ENCODE results near the gene AMPH. TPM values are rescaled to one million over a fixed set of nuclear protein-coding genes. Genes with fewer than 3 reads are reported as not detected.

The AMPH gene
- total RNA-seq, 1 experiment from 2014 or later, result not detected

- H3K9me2 ChIP-seq (ENCODE audit: insufficient read depth), result no peaks in the 10 kb centered on the region
- no peaks in the 10 kb centered on the region; the same call in 1 of the 2 replicates for H4K20me1 ChIP-seq (ENCODE audit: insufficient read depth)
- H3K4me2 ChIP-seq, result no peak overlapping the region
- TF ChIP-seq EZH2 (IDR thresholded peaks at IDR 0.05; ENCODE audit: low read depth), result no peak
- TF ChIP-seq CTCF (conservative IDR thresholded peaks at IDR 0.05), result no peak
- H2AFZ ChIP-seq, result no peak overlapping the region
- H3K4me1 ChIP-seq (replicated peaks; ENCODE audit: insufficient read depth), result no peaks in the 10 kb centered on the region
- no peak overlapping the region for H3K27ac ChIP-seq
- POLR2A ChIA-PET (ENCODE audit: unreplicated experiment), result no interaction called here
- no TSS peak for BruUV-seq (replicated peaks)
- no peaks in the 10 kb centered on the region for H3K9me3 ChIP-seq (ENCODE audit: insufficient read depth, low read depth)
- CTCF ChIA-PET, result no interaction called here
- intact Hi-C loops (cut with micrococcal nuclease; ENCODE audit: unreplicated experiment), result loop anchor here (5.0 kb wide), 1 partner anchor 268 kb away; no protein-coding TSS in a partner anchor
- peaks cover 46% of the 10 kb centered on the region for H3K27me3 ChIP-seq (ENCODE audit: insufficient read depth, low read depth)
- no peaks in the 10 kb centered on the region for H3F3A ChIP-seq (ENCODE audit: insufficient read depth, low read depth)
- no peaks in the 10 kb centered on the region for H3K79me2 ChIP-seq (ENCODE audit: low read depth)
- no peaks in the 10 kb centered on the region for H3K36me3 ChIP-seq (ENCODE audit: low read depth)
- DNase-seq, result no peak
- no peak overlapping the region for H3K4me3 ChIP-seq
Observed at GRCh38 chr7:38394660-38395059, 236.5 kb downstream of the AMPH start.

- no TSS peak for BruUV-seq (replicated peaks)
- Histone ChIP-seq H3K79me2 (ENCODE audit: low read depth) (no peaks in the 10 kb centered on the region), H2AFZ (no peak overlapping the region), H3K4me1 (replicated peaks; ENCODE audit: insufficient read depth) (no peaks in the 10 kb centered on the region), H3K4me3 (no peak overlapping the region), H3K27ac (no peak overlapping the region), H3F3A (ENCODE audit: insufficient read depth, low read depth) (no peaks in the 10 kb centered on the region), H3K9me3 (ENCODE audit: insufficient read depth, low read depth) (no peaks in the 10 kb centered on the region), H3K9me2 (ENCODE audit: insufficient read depth) (no peaks in the 10 kb centered on the region), H3K27me3 (ENCODE audit: insufficient read depth, low read depth) (peaks cover 40% of the 10 kb centered on the region), H4K20me1 (ENCODE audit: insufficient read depth) (no peaks in the 10 kb centered on the region; the same call in 1 of the 2 replicates), H3K36me3 (ENCODE audit: low read depth) (no peaks in the 10 kb centered on the region), H3K4me2 (no peak overlapping the region)
- intact Hi-C loops (cut with micrococcal nuclease; ENCODE audit: unreplicated experiment), result no loop called here
- CTCF ChIA-PET, result no interaction called here
- DNase-seq, result no peak
- TF ChIP-seq CTCF (conservative IDR thresholded peaks at IDR 0.05) (no peak), EZH2 (IDR thresholded peaks at IDR 0.05; ENCODE audit: low read depth) (no peak)
- POLR2A ChIA-PET (ENCODE audit: unreplicated experiment), result no interaction called here
Observed at GRCh38 chr7:38393874-38394273, 237.3 kb downstream of the AMPH start.

GRCh38 chr7:38391751-38392150, 239.4 kb downstream of the AMPH start:
- no peaks in the 10 kb centered on the region for H3K9me3 ChIP-seq (ENCODE audit: insufficient read depth, low read depth)
- H3K4me2 ChIP-seq, result no peak overlapping the region
- BruUV-seq (replicated peaks), result no TSS peak
- H3K36me3 ChIP-seq (ENCODE audit: low read depth), result no peaks in the 10 kb centered on the region
- H3K9me2 ChIP-seq (ENCODE audit: insufficient read depth), result no peaks in the 10 kb centered on the region; the same call in 1 of the 2 replicates
- H2AFZ ChIP-seq, result no peak overlapping the region
- no peaks in the 10 kb centered on the region; the same call in 1 of the 2 replicates for H4K20me1 ChIP-seq (ENCODE audit: insufficient read depth)
- no peak overlapping the region for H3K27ac ChIP-seq
- H3K4me1 ChIP-seq (replicated peaks; ENCODE audit: insufficient read depth), result no peaks in the 10 kb centered on the region
- peaks cover 36% of the 10 kb centered on the region for H3K27me3 ChIP-seq (ENCODE audit: insufficient read depth, low read depth)
- TF ChIP-seq CTCF (conservative IDR thresholded peaks at IDR 0.05) (no peak), EZH2 (IDR thresholded peaks at IDR 0.05; ENCODE audit: low read depth) (no peak)
- intact Hi-C loops (cut with micrococcal nuclease; ENCODE audit: unreplicated experiment), result no loop called here
- no peaks in the 10 kb centered on the region for H3F3A ChIP-seq (ENCODE audit: insufficient read depth, low read depth)
- H3K4me3 ChIP-seq, result no peak overlapping the region
- POLR2A ChIA-PET (ENCODE audit: unreplicated experiment), result interaction anchor here (0.6 kb wide), 1 partner anchor 554 kb away, joined by 3 read pairs; no protein-coding TSS in a partner anchor
- H3K79me2 ChIP-seq (ENCODE audit: low read depth), result no peaks in the 10 kb centered on the region
- CTCF ChIA-PET, result no interaction called here
- no peak for DNase-seq
